ENCODE measurements around the gene CREB5. TPM values are rescaled to one million over a fixed set of nuclear protein-coding genes. Genes with fewer than 3 reads are reported as not detected.
"Not testable (repeated sequence)": the region's sequence is repeated elsewhere in the genome, so short reads cannot be mapped to it uniquely, and the experiment has no call there.

CREB5 gene
- total and polyA plus RNA-seq, 4 experiments from 2014 or later = not detected

GRCh38 chr7:28812616-28813015, 400.3 kb downstream of the CREB5 start:
- ChIA-PET CTCF (ENCODE audit: partially characterized antibody) (no interaction called here), POLR2A (ENCODE audit: partially characterized antibody) (no interaction called here)
- Histone ChIP-seq H3K4me3 (ENCODE audit: low read length in 2 of 2) (no peak overlapping the region), H3K27me3 (ENCODE audit: insufficient read depth, low read length) (no peaks in the 10 kb centered on the region), H3K36me3 (ENCODE audit: insufficient read depth, low read length) (no peaks in the 10 kb centered on the region), H3K4me1 (ENCODE audit: insufficient read depth, low read length) (no peaks in the 10 kb centered on the region), H3K9me3 (ENCODE audit: control insufficient read depth in 1 of 2, low read length in 2 of 2) (no peaks in the 10 kb centered on the region), H3K27ac (ENCODE audit: low read depth, low read length) (no peak overlapping the region)
- H3K4me1 Mint-ChIP-seq = no peaks in the 10 kb centered on the region
- no peak overlapping the region for H3K4me3 Mint-ChIP-seq
- H3K9me3 Mint-ChIP-seq = peaks cover 0 to 4% (median 0%) of the 10 kb centered on the region in 8 donors
- intact Hi-C loops (cut with micrococcal nuclease) = no loop called here
- no peaks in the 10 kb centered on the region for H3K36me3 Mint-ChIP-seq
- peaks cover 0 to 4% of the 10 kb centered on the region in 2 donors for H3K27me3 Mint-ChIP-seq
- H3K27ac Mint-ChIP-seq = no peak overlapping the region
- DNase-seq = no peak

GRCh38 chr7:28813243-28813962, 401.1 kb downstream of the CREB5 start:
- intact Hi-C loops (cut with micrococcal nuclease) = no loop called here

GRCh38 chr7:28815369-28815927, 403.1 kb downstream of the CREB5 start:
- no peak overlapping the region for H3K27ac Mint-ChIP-seq
- no peaks in the 10 kb centered on the region for H3K36me3 Mint-ChIP-seq
- ChIA-PET POLR2A (ENCODE audit: partially characterized antibody) (interaction anchor here (0.6 kb wide), 1 partner anchor 471 kb away, joined by 3 read pairs; no protein-coding TSS in a partner anchor), CTCF (ENCODE audit: partially characterized antibody) (no interaction called here)
- DNase-seq = no peak
- Histone ChIP-seq H3K9me3 (ENCODE audit: control insufficient read depth in 1 of 2, low read length in 2 of 2) (no peaks in the 10 kb centered on the region), H3K4me1 (ENCODE audit: insufficient read depth, low read length) (no peaks in the 10 kb centered on the region), H3K4me3 (ENCODE audit: low read length in 2 of 2) (no peak overlapping the region), H3K27ac (ENCODE audit: low read depth, low read length) (no peak overlapping the region), H3K27me3 (ENCODE audit: insufficient read depth, low read length) (no peaks in the 10 kb centered on the region), H3K36me3 (ENCODE audit: insufficient read depth, low read length) (no peaks in the 10 kb centered on the region)
- H3K27me3 Mint-ChIP-seq = no peaks in the 10 kb centered on the region
- H3K4me3 Mint-ChIP-seq = peak overlapping the region in 1 of 8 donors; percentile 7
- H3K9me3 Mint-ChIP-seq = peaks cover 0 to 2% (median 0%) of the 10 kb centered on the region in 8 donors
- intact Hi-C loops (cut with micrococcal nuclease) = no loop called here
- H3K4me1 Mint-ChIP-seq = no peaks in the 10 kb centered on the region

More at GRCh38 chr7:28813243-28813962, 401.1 kb downstream of the CREB5 start:
- ChIA-PET CTCF (ENCODE audit: partially characterized antibody) (no interaction called here), POLR2A (ENCODE audit: partially characterized antibody) (no interaction called here)
- Mint-ChIP-seq H3K4me1 (no peaks in the 10 kb centered on the region), H3K9me3 (peaks cover 0 to 4% (median 0%) of the 10 kb centered on the region in 8 donors), H3K36me3 (no peaks in the 10 kb centered on the region), H3K27me3 (peaks cover 0 to 4% of the 10 kb centered on the region in 2 donors), H3K4me3 (no peak overlapping the region), H3K27ac (no peak overlapping the region)
- no peaks in the 10 kb centered on the region for H3K27me3 ChIP-seq (ENCODE audit: insufficient read depth, low read length)
- H3K27ac ChIP-seq (ENCODE audit: low read depth, low read length) = no peak overlapping the region
- H3K4me3 ChIP-seq (ENCODE audit: low read length in 2 of 2) = no peak overlapping the region
- no peak for DNase-seq
- H3K9me3 ChIP-seq (ENCODE audit: control insufficient read depth in 1 of 2, low read length in 2 of 2) = no peaks in the 10 kb centered on the region
- no peaks in the 10 kb centered on the region for H3K36me3 ChIP-seq (ENCODE audit: insufficient read depth, low read length)
- H3K4me1 ChIP-seq (ENCODE audit: insufficient read depth, low read length) = no peaks in the 10 kb centered on the region

- ChIA-PET CTCF (ENCODE audit: partially characterized antibody) (no interaction called here), POLR2A (ENCODE audit: partially characterized antibody) (no interaction called here)
- H3K9me3 ChIP-seq (ENCODE audit: control insufficient read depth in 1 of 2, low read length in 2 of 2) = no peaks in the 10 kb centered on the region
- intact Hi-C loops (cut with micrococcal nuclease) = no loop called here
- Mint-ChIP-seq H3K4me1 (no peaks in the 10 kb centered on the region), H3K9me3 (peaks cover 0 to 2% (median 0%) of the 10 kb centered on the region in 8 donors), H3K27ac (no peak overlapping the region), H3K27me3 (no peaks in the 10 kb centered on the region), H3K4me3 (no peak overlapping the region), H3K36me3 (no peaks in the 10 kb centered on the region)
- no peaks in the 10 kb centered on the region for H3K36me3 ChIP-seq (ENCODE audit: insufficient read depth, low read length)
- no peak for DNase-seq
- no peaks in the 10 kb centered on the region for H3K27me3 ChIP-seq (ENCODE audit: insufficient read depth, low read length)
- no peak overlapping the region for H3K27ac ChIP-seq (ENCODE audit: low read depth, low read length)
- H3K4me1 ChIP-seq (ENCODE audit: insufficient read depth, low read length) = no peaks in the 10 kb centered on the region
- H3K4me3 ChIP-seq (ENCODE audit: low read length in 2 of 2) = no peak overlapping the region
Observed at GRCh38 chr7:28815928-28816373, 403.6 kb downstream of the CREB5 start.

GRCh38 chr7:28818996-28819395, 406.7 kb downstream of the CREB5 start:
- no peaks in the 10 kb centered on the region for H3K9me3 ChIP-seq (ENCODE audit: control insufficient read depth in 1 of 2, low read length in 2 of 2)
- no peaks in the 10 kb centered on the region for H3K4me1 ChIP-seq (ENCODE audit: insufficient read depth, low read length)
- no peaks in the 10 kb centered on the region for H3K36me3 ChIP-seq (ENCODE audit: insufficient read depth, low read length)
- no peak overlapping the region for H3K4me3 ChIP-seq (ENCODE audit: low read length in 2 of 2)
- no peak for DNase-seq
- Mint-ChIP-seq H3K4me1 (no peaks in the 10 kb centered on the region), H3K4me3 (no peak overlapping the region), H3K27ac (peak overlapping the region in 1 of 7 donors; percentile 47), H3K27me3 (peaks cover 2 to 3% of the 10 kb centered on the region in 2 donors), H3K9me3 (peaks cover 0 to 2% (median 0%) of the 10 kb centered on the region in 8 donors), H3K36me3 (no peaks in the 10 kb centered on the region)
- no peak overlapping the region for H3K27ac ChIP-seq (ENCODE audit: low read depth, low read length)
- intact Hi-C loops (cut with micrococcal nuclease) = no loop called here
- CTCF ChIA-PET (ENCODE audit: partially characterized antibody) = no interaction called here
- POLR2A ChIA-PET (ENCODE audit: partially characterized antibody) = no interaction called here
- no peaks in the 10 kb centered on the region for H3K27me3 ChIP-seq (ENCODE audit: insufficient read depth, low read length)

- H3K27ac Mint-ChIP-seq = no peak overlapping the region
- Histone ChIP-seq H3K27me3 (ENCODE audit: insufficient read depth, low read length) (no peaks in the 10 kb centered on the region), H3K27ac (ENCODE audit: low read depth, low read length) (no peak overlapping the region), H3K36me3 (ENCODE audit: insufficient read depth, low read length) (no peaks in the 10 kb centered on the region), H3K4me1 (ENCODE audit: insufficient read depth, low read length) (no peaks in the 10 kb centered on the region), H3K9me3 (ENCODE audit: control insufficient read depth in 1 of 2, low read length in 2 of 2) (no peaks in the 10 kb centered on the region), H3K4me3 (ENCODE audit: low read length in 2 of 2) (no peak overlapping the region)
- H3K4me3 Mint-ChIP-seq = no peak overlapping the region
- intact Hi-C loops (cut with micrococcal nuclease) = no loop called here
- peaks cover 0 to 3% (median 0%) of the 10 kb centered on the region in 8 donors for H3K9me3 Mint-ChIP-seq
- POLR2A ChIA-PET (ENCODE audit: partially characterized antibody) = no interaction called here
- no peaks in the 10 kb centered on the region for H3K36me3 Mint-ChIP-seq
- CTCF ChIA-PET (ENCODE audit: partially characterized antibody) = no interaction called here
- DNase-seq = no peak
- peaks cover 4 to 6% of the 10 kb centered on the region in 2 donors for H3K27me3 Mint-ChIP-seq
- no peaks in the 10 kb centered on the region for H3K4me1 Mint-ChIP-seq
Observed at GRCh38 chr7:28823582-28823981, 411.3 kb downstream of the CREB5 start.

GRCh38 chr7:28825817-28826448, 413.6 kb downstream of the CREB5 start:
- DNase-seq; H3K9me3 Mint-ChIP-seq; H3K9me3 ChIP-seq (ENCODE audit: control insufficient read depth in 1 of 2, low read length in 2 of 2); H3K4me1 ChIP-seq (ENCODE audit: insufficient read depth, low read length); H3K27ac ChIP-seq (ENCODE audit: low read depth, low read length); H3K4me1 Mint-ChIP-seq; H3K27me3 Mint-ChIP-seq; H3K27me3 ChIP-seq (ENCODE audit: insufficient read depth, low read length); H3K4me3 Mint-ChIP-seq; H3K36me3 Mint-ChIP-seq; H3K36me3 ChIP-seq (ENCODE audit: insufficient read depth, low read length); H3K27ac Mint-ChIP-seq; POLR2A ChIA-PET (ENCODE audit: partially characterized antibody); intact Hi-C loops (cut with micrococcal nuclease); H3K4me3 ChIP-seq (ENCODE audit: low read length in 2 of 2); CTCF ChIA-PET (ENCODE audit: partially characterized antibody): not testable (repeated sequence)

All from CD4-positive, alpha-beta memory T cell (primary cell).